H9 (cell line): ENCODE measurements around the gene ODAD3. TPM values are rescaled to one million over a fixed set of nuclear protein-coding genes. Genes with fewer than 3 reads are reported as not detected.

ENCODE experiments used
- DNase-seq: peaks from one replicate; pipeline ENCODE4 v3.0.0-alpha.2; 2017
- H2AFZ ChIP-seq: one replicate; pipeline ENCODE4 v1.6.1; 2013; ENCODE audit warnings: mild to moderate bottlenecking, low read length, control low read depth, moderate library complexity
- H2AK5ac ChIP-seq: 2 replicates; pipeline ENCODE4 v1.6.1; 2013; ENCODE audit warnings: low read length, control low read depth, mixed read lengths; ENCODE audit not compliant: insufficient read length
- H2BK120ac ChIP-seq: one replicate; pipeline ENCODE4 v1.6.1; 2013; ENCODE audit warnings: low read depth, mild to moderate bottlenecking, low read length, control low read depth, inconsistent platforms; ENCODE audit not compliant: poor library complexity, severe bottlenecking
- H2BK12ac ChIP-seq: 2 replicates; pipeline ENCODE4 v1.6.1; 2013; ENCODE audit warnings: low read length, control low read depth, mixed read lengths, low read depth; ENCODE audit not compliant: insufficient read length
- H2BK15ac ChIP-seq: 2 replicates; pipeline ENCODE4 v1.6.1; 2013; ENCODE audit warnings: low read depth, low read length, control low read depth
- H2BK20ac ChIP-seq: one replicate; pipeline ENCODE4 v1.6.1; 2013; ENCODE audit warnings: low read depth, mild to moderate bottlenecking, low read length, control low read depth, inconsistent platforms; ENCODE audit not compliant: poor library complexity, severe bottlenecking
- H2BK5ac ChIP-seq: 2 replicates; pipeline ENCODE4 v1.6.1; 2013; ENCODE audit warnings: low read length, control low read depth, mixed read lengths; ENCODE audit not compliant: insufficient read length
- H3K14ac ChIP-seq: 2 replicates; pipeline ENCODE4 v1.6.1; 2013; ENCODE audit warnings: low read length, control low read depth; ENCODE audit not compliant: insufficient read depth
- H3K18ac ChIP-seq: 2 replicates; pipeline ENCODE4 v1.6.1; 2013; ENCODE audit warnings: low read depth, mild to moderate bottlenecking, mixed read lengths, low read length, control low read depth; ENCODE audit not compliant: insufficient read length
- H3K23ac ChIP-seq: 2 replicates; pipeline ENCODE4 v1.6.1; 2013; ENCODE audit warnings: low read length, control low read depth, mixed read lengths, low read depth; ENCODE audit not compliant: insufficient read length
- H3K23me2 ChIP-seq: 2 replicates; pipeline ENCODE4 v1.6.1; 2013; ENCODE audit warnings: low read depth, mild to moderate bottlenecking, mixed read lengths, low read length, control low read depth; ENCODE audit not compliant: insufficient read length, poor library complexity, severe bottlenecking
- H3K27ac ChIP-seq: 2 replicates; pipeline ENCODE4 v1.5.1; 2013; ENCODE audit warnings: low read length, control low read depth, mixed read lengths, low read depth; ENCODE audit not compliant: insufficient read length
- H3K27me3 ChIP-seq: 2 replicates; pipeline ENCODE4 v1.6.1; 2013; ENCODE audit warnings: low read length, control low read depth, inconsistent platforms; ENCODE audit not compliant: insufficient read depth
- H3K4ac ChIP-seq: 2 replicates; pipeline ENCODE4 v1.6.1; 2013; ENCODE audit warnings: low read depth, mild to moderate bottlenecking, control low read depth, inconsistent platforms, low read length, moderate library complexity
- H3K4me1 ChIP-seq: 2 replicates; pipeline ENCODE4 v1.6.1; 2013; ENCODE audit warnings: low read length, control low read depth, inconsistent platforms; ENCODE audit not compliant: insufficient read depth
- H3K4me2 ChIP-seq: 2 replicates; pipeline ENCODE4 v1.6.1; 2013; ENCODE audit warnings: low read length, control low read depth, mixed read lengths; ENCODE audit not compliant: insufficient read length, insufficient read depth
- H3K56ac ChIP-seq: 2 replicates; pipeline ENCODE4 v1.6.1; 2013; ENCODE audit warnings: low read depth, mild to moderate bottlenecking, mixed read lengths, low read length, control low read depth; ENCODE audit not compliant: insufficient read length
- H3K79me1 ChIP-seq: 2 replicates; pipeline ENCODE4 v1.6.1; 2013; ENCODE audit warnings: low read depth, mild to moderate bottlenecking, moderate library complexity, low read length, control low read depth, inconsistent platforms; ENCODE audit not compliant: insufficient read depth, poor library complexity, severe bottlenecking
- H3K79me2 ChIP-seq: 2 replicates; pipeline ENCODE4 v1.6.1; 2013; ENCODE audit warnings: low read length, control low read depth, inconsistent platforms; ENCODE audit not compliant: insufficient read depth
- H3K9ac ChIP-seq: 2 replicates; pipeline ENCODE4 v1.6.1; 2013; ENCODE audit warnings: low read length, control low read depth, mixed read lengths; ENCODE audit not compliant: insufficient read length; ENCODE audit errors: extremely low read depth
- H3K9me3 ChIP-seq: one replicate; pipeline ENCODE4 v1.6.1; 2013; ENCODE audit warnings: low read depth, low read length, inconsistent platforms; ENCODE audit not compliant: control insufficient read depth
- H3T11ph ChIP-seq: one replicate; pipeline ENCODE4 v1.6.1; 2013; ENCODE audit warnings: mild to moderate bottlenecking, low read length, control low read depth, inconsistent platforms
- H4K20me1 ChIP-seq: one replicate; pipeline ENCODE4 v1.6.1; 2013; ENCODE audit not compliant: control insufficient read depth, insufficient read length, insufficient read depth
- H4K5ac ChIP-seq: 2 replicates; pipeline ENCODE4 v1.6.1; 2013; ENCODE audit warnings: low read depth, mild to moderate bottlenecking, mixed read lengths, low read length, control low read depth; ENCODE audit not compliant: insufficient read length
- H4K8ac ChIP-seq: replicated peaks from 2 replicates; pipeline ENCODE4 v1.6.1; 2013; ENCODE audit warnings: low read length, control low read depth, mixed read lengths, low read depth; ENCODE audit not compliant: insufficient read length
- H4K91ac ChIP-seq: 2 replicates; pipeline ENCODE4 v1.6.1; 2013; ENCODE audit warnings: low read depth, mild to moderate bottlenecking, moderate library complexity, mixed read lengths, low read length, control low read depth; ENCODE audit not compliant: insufficient read length
- H3K27ac Mint-ChIP-seq, 3 experiments: 2 replicates in 2 of 3; 3 replicates in 1 of 3; pipeline ENCODE4 v1.8.0; 2020 to 2021; ENCODE audit warnings: mixed read lengths in 3 of 3, mild to moderate bottlenecking in 1 of 3, moderate library complexity in 1 of 3
- H3K27me3 Mint-ChIP-seq: 2 replicates; pipeline ENCODE4 v1.8.0; 2021; ENCODE audit warnings: low read depth, mild to moderate bottlenecking, moderate library complexity, mixed read lengths
- H3K36me3 Mint-ChIP-seq, 3 experiments: 2 replicates in 2 of 3; 3 replicates in 1 of 3; pipeline ENCODE4 v1.8.0; 2020 to 2021; ENCODE audit warnings: low read depth in 3 of 3, mixed read lengths in 3 of 3; ENCODE audit not compliant: insufficient read depth in 1 of 3
- H3K4me1 Mint-ChIP-seq, 2 experiments: 2 replicates each; pipeline ENCODE4 v1.8.0; 2020; ENCODE audit warnings: mixed read lengths in 2 of 2
- H3K4me3 Mint-ChIP-seq, 2 experiments: 2 replicates in 1 of 2; 3 replicates in 1 of 2; pipeline ENCODE4 v1.8.0; 2020 to 2021; ENCODE audit warnings: mild to moderate bottlenecking in 2 of 2, mixed read lengths in 2 of 2, moderate library complexity in 1 of 2
- H3K9me3 Mint-ChIP-seq, 2 experiments: 2 replicates in 1 of 2; 3 replicates in 1 of 2; pipeline ENCODE4 v1.8.0; 2020; ENCODE audit warnings: mild to moderate bottlenecking in 2 of 2, mixed read lengths in 2 of 2, moderate library complexity in 1 of 2
- CTCF ChIP-seq: fragments of 200-600 bp; sonication (generic); conservative IDR thresholded peaks from 3 replicates; pipeline ENCODE4 v1.8.0; 2021; ENCODE audit warnings: antibody characterized with exemption, mild to moderate bottlenecking
- WGBS: extraction: QIAGEN DNeasy Blood & Tissue Kit; methylation state at CpG from one replicate; pipeline ENCODE4 v1.1.7; 2013; ENCODE audit warnings: missing lambda C conversion rate, low lambda C conversion rate, mixed read lengths; ENCODE audit not compliant: insufficient read length; ENCODE audit errors: extremely low coverage; 5-methylcytosine and 5-hydroxymethylcytosine counted together
- total RNA-seq: library from RNA; stranded (reverse); gene quantifications from 2 replicates; pipeline ENCODE4 v1.2.1, GENCODE V29; 2021

Gene ODAD3
- total RNA-seq, 1 experiment from 2014 or later, result 2.5 TPM

GRCh38 chr19:11437955-11438354 is 3.0 kb upstream of the ODAD3 start:
- no peak overlapping the region for H4K91ac ChIP-seq
- no peak overlapping the region for H3K4ac ChIP-seq
- peaks cover 9% of the 10 kb centered on the region for H3K23me2 ChIP-seq
- H2AK5ac ChIP-seq, result no peak overlapping the region
- TF ChIP-seq CTCF, result no peak
- H3K27me3 Mint-ChIP-seq, result peaks cover 2% of the 10 kb centered on the region; the same call in 1 of the 2 replicates
- no peak overlapping the region for H3K23ac ChIP-seq
- H2BK15ac ChIP-seq, result no peak overlapping the region
- H3K27ac Mint-ChIP-seq, result 0 out of 7 replicates have a peak overlapping the region, but pooled peaks of 1 of the 3 experiments have one; percentile 34
- no peak overlapping the region for H3K14ac ChIP-seq
- H3K9me3 Mint-ChIP-seq, result no peaks in the 10 kb centered on the region
- H3K4me2 ChIP-seq, result no peak overlapping the region
- peaks cover 4% of the 10 kb centered on the region; the same call in 1 of the 2 replicates for H3K79me2 ChIP-seq
- peaks cover 3% of the 10 kb centered on the region; the same call in 1 of the 2 replicates for H3K4me1 ChIP-seq
- peaks cover 39 to 67% (median 66%) of the 10 kb centered on the region in 3 experiments for H3K36me3 Mint-ChIP-seq
- H2AFZ ChIP-seq, result no peak overlapping the region
- H4K20me1 ChIP-seq, result no peaks in the 10 kb centered on the region
- peak overlapping the region in 1 of 2 experiments; percentile 67; a peak in 1 of 5 replicates for H3K4me3 Mint-ChIP-seq
- H4K8ac ChIP-seq, result no peak overlapping the region
- H2BK20ac ChIP-seq, result no peak overlapping the region
- H3K27me3 ChIP-seq, result no peaks in the 10 kb centered on the region
- H3T11ph ChIP-seq, result no peak overlapping the region
- no peak overlapping the region for H2BK12ac ChIP-seq
- peaks cover 12% of the 10 kb centered on the region for H3K79me1 ChIP-seq
- H2BK5ac ChIP-seq, result no peak overlapping the region
- no peaks in the 10 kb centered on the region for H3K9me3 ChIP-seq
- H4K5ac ChIP-seq, result no peak overlapping the region
- WGBS, result no CpG with 5 or more reads among the region's 9 CpGs
- no peak overlapping the region for H3K56ac ChIP-seq
- peaks cover 10 to 17% of the 10 kb centered on the region in 2 experiments for H3K4me1 Mint-ChIP-seq
- no peak overlapping the region for H3K27ac ChIP-seq
- H2BK120ac ChIP-seq, result no peak overlapping the region
- H3K18ac ChIP-seq, result no peak overlapping the region
- no peak overlapping the region for H3K9ac ChIP-seq
- DNase-seq, result no peak
